Dermis microvascular lymphatic vessel endothelial cell (primary cell): ENCODE results near the gene GREB1L. TPM values are rescaled to one million over a fixed set of nuclear protein-coding genes. Genes with fewer than 3 reads are reported as not detected.
A peak's percentile ranks its signal among the peaks of the same experiment; 100 is the strongest.

ENCODE experiments used
- DNase-seq, 2 donors: peaks; one replicate each; pipeline versions ENCODE4 v3.0.0 to v3.0.0-alpha.2; 2010; ENCODE audit warnings: low read depth in 2 of 2
- total RNA-seq: library from RNA; depleted of rRNA; stranded (reverse); fragments of >200 nt; gene quantifications from 2 replicates; pipeline ENCODE4 v1.2.1, GENCODE V29; 2014

GREB1L gene
- total RNA-seq, 1 donor from 2014 or later: 2.8 TPM

GRCh38 chr18:21448299-21448698 lies 206.3 kb downstream of the GREB1L start:
- DNase-seq: no peak

GRCh38 chr18:21449367-21450290 lies 207.6 kb downstream of the GREB1L start:
- no peak for DNase-seq

- no peak for DNase-seq
These were observed 208.5 kb downstream of the GREB1L start for GRCh38 chr18:21450503-21450902.

GRCh38 chr18:21450913-21451312 lies 208.9 kb downstream of the GREB1L start:
- peak; percentile 4 to 69 for DNase-seq

DNA sequence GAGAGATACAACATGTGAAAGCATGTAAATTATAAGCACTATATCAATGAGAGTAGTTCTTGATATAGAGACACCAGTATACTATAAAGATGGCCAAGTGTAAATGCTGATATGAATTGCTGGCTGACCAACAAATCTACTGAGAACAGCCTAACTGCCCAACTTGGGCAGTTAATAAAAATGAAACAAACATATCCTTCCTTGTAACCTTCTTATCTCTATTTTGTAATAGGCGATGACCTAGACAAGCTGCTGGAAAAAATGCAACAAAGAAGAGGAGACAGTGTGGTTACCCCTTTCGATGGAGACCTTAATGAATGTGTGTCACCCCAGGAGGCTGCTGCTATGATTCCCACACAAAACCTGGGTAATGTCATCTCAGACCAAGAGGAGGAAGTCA lies 209.8 kb downstream of the GREB1L start:
- DNase-seq: no peak

GRCh38 chr18:21452276-21452780 lies 210.3 kb downstream of the GREB1L start:
- peak in 1 of 2 donors; percentile 23 for DNase-seq

DNA sequence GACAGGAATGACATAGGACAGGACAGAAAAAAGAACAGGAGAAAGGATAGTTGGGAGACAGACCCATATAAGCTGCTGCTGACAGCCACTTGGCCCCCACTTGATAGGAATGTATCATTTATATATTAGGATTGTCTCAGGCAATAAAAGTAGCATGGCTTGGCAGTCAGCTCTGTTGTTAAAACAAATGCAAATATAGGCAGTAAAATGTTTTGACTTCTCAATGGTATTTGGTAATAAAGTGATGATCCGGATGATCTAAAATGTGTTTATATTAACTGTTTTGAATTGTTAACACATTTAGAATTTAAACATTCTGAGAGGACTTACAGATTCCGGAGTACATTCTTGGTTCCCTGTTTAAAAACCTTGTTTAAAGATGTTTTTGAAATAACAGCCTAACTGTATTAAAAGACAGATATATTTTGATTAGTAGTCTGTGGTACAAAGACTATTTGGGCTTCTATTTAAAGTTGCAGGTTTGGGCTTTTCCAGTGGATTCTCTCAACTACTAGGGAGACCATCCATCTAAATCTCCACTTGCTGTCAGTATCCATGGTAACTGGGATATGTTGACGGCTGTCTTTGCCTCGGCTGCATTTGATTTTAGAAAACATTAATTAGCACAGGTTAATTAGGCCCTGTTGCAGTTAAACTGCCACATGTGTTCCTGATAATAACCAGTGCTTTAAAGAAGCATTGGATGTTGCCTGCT lies 210.9 kb downstream of the GREB1L start:
- no peak for DNase-seq

DNA sequence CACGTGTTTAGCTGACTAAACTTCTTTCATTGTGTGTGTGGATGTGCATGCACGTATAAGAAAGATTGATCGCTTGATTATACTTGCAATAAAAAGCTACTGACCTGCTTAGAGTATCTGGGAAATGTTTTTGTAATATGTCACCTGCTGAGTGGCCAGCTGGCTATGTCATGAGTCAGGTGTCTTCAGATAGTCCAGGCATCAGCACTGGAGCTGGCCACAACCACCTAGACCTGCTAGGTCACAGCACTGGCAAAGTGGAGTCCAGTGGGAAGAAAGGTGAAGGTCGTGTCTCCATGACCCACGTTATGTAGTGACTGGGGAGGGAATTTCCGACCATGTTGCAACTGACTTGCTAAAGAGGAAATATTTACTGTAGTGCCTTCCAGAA lies 211.5 kb downstream of the GREB1L start:
- DNase-seq: no peak

DNA sequence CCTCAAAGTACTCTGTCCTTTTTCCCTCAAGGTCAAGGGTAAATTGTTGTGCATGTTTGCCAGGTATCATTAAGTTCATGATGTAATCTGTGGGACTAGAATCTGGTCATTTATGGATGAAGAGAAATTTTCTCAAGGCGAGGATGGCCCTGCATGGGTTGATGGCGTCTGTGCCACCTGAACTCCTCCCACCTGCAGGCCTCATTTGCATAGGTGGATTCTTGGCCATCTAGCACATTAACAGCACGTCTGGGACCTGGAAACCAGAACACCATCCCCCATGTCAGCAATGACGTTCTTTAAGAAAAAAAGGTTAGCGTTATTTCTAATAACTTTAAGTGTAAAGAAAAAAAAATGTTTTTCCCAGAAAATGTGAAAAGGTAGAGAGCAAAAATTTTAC lies 212.7 kb downstream of the GREB1L start:
- DNase-seq: no peak

DNA sequence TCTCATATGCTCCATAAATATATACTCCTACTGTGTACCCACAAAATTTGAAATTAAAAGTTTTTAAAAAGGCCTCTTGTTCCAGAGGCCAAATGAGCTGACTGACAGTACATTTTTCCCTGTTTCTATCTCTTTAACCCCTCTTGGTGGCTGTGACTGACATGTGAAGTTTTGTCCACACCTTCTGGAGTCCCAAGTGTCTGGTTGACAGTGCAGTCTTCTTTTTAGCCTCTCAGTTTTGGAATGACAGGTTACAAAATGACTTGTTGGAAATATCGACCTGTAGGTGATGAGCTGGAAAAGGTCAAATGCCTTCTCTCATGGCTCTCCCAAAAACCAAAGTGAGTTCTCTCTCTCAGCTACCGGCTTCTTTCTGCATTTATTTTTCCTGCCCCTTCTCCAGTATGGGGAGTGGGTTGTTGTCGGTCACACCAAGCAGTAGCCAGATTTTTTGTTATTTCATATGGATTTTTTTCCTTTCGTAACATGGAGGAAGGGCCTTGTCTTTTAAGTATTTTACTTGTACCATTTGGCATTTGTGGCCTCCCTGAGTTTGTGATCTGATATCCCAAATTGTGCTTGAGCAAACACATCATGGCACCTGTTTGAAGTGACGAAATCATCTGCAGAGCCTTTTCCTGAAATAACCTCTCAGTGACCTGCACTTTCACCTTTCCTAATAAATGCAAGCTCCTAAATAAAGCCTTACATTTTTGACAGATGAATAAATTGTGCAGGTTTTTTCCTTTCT lies 214.6 kb downstream of the GREB1L start:
- DNase-seq: no peak

DNA sequence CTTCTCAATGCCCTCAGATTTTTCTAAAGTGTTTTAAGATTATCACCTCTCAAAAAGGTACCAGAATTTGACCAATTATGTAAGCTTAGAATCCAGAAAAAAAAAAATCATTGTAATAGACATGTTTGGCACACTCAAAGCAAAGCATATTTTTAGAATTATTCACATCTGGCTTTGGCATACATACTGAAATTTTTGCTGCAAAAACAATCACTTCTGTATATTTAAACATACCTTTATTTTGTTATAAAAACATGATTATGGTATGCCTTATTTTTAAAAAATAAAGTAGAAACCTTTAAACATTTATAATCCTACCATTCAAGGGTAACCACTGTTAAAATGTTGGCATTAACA lies 215.1 kb downstream of the GREB1L start:
- DNase-seq: no peak

GRCh38 chr18:21458310-21458709 lies 216.3 kb downstream of the GREB1L start:
- DNase-seq: no peak

- DNase-seq: no peak
These were observed 216.8 kb downstream of the GREB1L start for GRCh38 chr18:21458788-21459187.

DNA sequence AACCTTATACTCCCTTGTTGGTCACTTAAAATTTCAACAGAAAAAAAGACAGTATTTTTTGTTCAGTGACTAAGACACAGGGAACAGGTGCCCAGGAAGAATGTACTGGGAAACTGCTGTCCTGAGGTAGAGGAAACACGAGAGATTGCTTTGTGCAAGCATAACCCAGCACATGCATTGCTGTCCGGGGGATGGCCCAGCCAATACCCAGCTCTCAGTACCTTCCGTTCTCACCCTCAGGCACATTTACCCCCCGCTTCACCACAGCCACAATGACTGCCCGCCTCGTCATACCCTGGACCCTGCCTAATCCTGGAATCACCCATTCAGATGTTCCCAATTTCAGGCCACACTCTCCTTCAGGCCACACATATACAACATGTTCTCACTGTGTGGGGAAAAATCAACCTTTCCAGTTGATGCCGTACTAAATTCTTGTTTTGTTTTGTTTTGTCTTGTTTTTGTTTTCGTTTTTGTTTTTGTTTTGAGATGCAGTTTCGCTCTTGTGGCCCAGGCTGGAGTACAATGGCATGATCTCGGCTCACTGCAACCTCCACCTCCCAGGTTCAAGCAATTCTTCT lies 217.8 kb downstream of the GREB1L start:
- DNase-seq: no peak

DNA sequence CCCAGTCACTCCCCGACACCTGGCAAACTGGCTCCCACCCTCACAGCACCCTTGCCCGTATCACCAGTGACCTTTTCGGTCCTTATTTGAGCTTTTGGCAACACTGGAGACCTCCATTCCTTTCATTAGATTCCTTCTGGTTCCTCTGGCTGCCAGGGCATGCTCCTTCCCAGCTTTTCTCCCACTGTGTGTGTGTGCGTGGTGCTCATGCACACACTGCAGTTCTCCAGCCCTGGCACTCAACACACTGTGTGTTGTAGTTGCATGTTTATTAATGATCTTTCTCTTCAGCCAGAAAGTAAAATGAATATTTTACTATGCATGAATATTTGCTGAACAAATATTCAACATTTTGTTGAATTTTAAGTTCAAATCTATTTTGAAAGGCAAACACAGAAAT lies 219.4 kb downstream of the GREB1L start:
- no peak for DNase-seq

DNA sequence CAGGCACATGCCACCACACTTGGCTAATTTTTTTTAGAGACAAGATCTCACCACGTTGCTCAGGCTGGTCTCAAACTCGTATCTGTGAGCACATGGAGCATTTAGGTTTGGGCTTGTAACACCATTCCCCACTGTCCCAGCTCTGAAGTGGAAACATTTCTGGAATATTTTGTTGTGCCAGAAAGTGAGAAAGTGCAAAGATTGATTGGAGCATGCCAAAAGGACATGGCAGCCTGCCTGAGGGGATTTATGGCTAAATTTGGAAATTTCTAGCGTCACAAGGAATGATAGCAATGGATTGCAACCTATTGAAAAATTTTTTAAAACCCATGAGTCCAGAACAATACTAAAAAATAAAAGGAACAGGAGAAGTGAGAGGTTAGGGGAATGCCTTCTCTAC lies 221.7 kb downstream of the GREB1L start:
- no peak for DNase-seq

DNA sequence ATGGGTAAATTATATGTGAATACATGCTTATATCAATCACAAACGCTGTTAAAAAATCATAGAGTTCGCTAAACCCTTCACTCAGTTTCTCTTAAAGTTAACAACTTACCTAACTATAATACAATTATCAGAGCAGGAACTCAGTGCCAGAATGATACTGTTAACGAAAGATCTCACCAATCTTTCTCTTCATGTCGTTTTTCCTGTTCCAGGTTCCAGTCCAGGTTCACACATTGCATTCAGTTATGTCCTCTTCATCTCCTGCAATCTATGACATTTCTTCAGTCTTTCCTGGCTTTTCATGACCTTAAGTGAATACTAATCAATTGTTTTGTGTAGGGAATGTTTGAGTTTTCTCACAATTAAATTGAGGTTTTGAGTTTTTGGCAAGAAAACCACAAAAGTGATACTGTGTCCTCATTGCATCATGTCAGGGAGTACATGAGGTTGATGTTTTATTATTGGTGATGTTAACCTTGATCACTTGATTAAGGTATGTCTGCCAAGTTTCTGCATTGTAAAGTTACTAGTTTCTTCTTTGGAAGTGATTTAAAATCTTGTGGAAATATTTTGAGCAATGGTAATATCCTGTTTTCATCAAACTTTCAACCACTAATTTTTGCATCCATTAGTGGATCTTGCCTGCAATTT lies 226.6 kb downstream of the GREB1L start:
- no peak for DNase-seq

DNA sequence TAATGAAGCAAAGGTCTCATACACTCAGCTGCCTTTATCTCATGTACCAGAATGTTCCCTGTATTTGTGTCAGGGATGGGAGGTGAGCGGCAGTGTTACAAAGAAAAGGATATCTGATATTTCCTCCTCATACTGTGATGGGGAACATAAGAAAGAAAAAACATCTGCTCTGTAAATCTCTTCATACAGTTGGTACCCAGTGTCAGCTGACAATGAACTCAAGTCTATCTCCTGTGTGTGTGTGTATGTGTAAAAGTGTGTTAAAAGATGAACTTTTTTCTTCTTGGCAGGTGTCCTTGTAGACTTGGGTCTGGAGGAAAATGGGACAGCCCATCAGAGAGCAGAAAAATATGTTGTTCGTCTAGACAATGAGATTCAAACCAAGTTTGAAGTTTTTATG lies 230.7 kb downstream of the GREB1L start:
- no peak for DNase-seq

GRCh38 chr18:21474621-21475020 lies 232.6 kb downstream of the GREB1L start:
- no peak for DNase-seq

GRCh38 chr18:21479721-21480120 lies 237.7 kb downstream of the GREB1L start:
- DNase-seq: no peak

- no peak for DNase-seq
These were observed 239.7 kb downstream of the GREB1L start for GRCh38 chr18:21481739-21482138.
